ENCODE measurements around the gene FBN3.
"Not testable (repeated sequence)": the region's sequence is repeated elsewhere in the genome, so short reads cannot be mapped to it uniquely, and the experiment has no call there.

The FBN3 gene

GRCh38 chr19:8167985-8168384, 18.6 kb upstream of the FBN3 start:
- no peak overlapping the region for H3K9ac ChIP-seq (ENCODE audit: low read depth, low read length, poor library complexity, severe bottlenecking)

GRCh38 chr19:8163759-8164158, 14.4 kb upstream of the FBN3 start:
- Histone ChIP-seq H3K9ac (ENCODE audit: low read depth, low read length, poor library complexity, severe bottlenecking) (peak overlapping the region; percentile 36), H3K9me3 (ENCODE audit: insufficient read depth, low read depth, low read length) (no peaks in the 10 kb centered on the region), H3K36me3 (ENCODE audit: insufficient read depth, low read length) (no peaks in the 10 kb centered on the region), H3K79me2 (ENCODE audit: insufficient read depth, low read length) (no peaks in the 10 kb centered on the region), H3F3A (ENCODE audit: low read depth) (peaks cover 9% of the 10 kb centered on the region; the same call in 1 of the 2 replicates), H3K9me2 (replicated peaks; ENCODE audit: low read depth, low read length) (no peaks in the 10 kb centered on the region), H4K20me1 (ENCODE audit: insufficient read depth, low read length, poor library complexity, severe bottlenecking) (no peaks in the 10 kb centered on the region), H2AFZ (ENCODE audit: low read length) (peak overlapping the region; percentile 32; the same call in 1 of the 2 replicates), H3K4me3 (ENCODE audit: low read length, poor library complexity, severe bottlenecking) (no peak overlapping the region), H3K4me1 (ENCODE audit: insufficient read depth, low read length, poor library complexity, severe bottlenecking) (peaks cover 28% of the 10 kb centered on the region), H3K4me2 (ENCODE audit: low read depth, low read length, poor library complexity, severe bottlenecking) (no peak overlapping the region), H3K27me3 (ENCODE audit: insufficient read depth, low read length, poor library complexity, severe bottlenecking) (no peaks in the 10 kb centered on the region)
- no peak for TF ChIP-seq EZH2phosphoT487 (IDR thresholded peaks at IDR 0.05; ENCODE audit: borderline replicate concordance)
- no peak for TF ChIP-seq CTCF (conservative IDR thresholded peaks at IDR 0.05; ENCODE audit: low read length)

More at GRCh38 chr19:8167985-8168384, 18.6 kb upstream of the FBN3 start:
- no peak overlapping the region for H3K4me2 ChIP-seq (ENCODE audit: low read depth, low read length, poor library complexity, severe bottlenecking)
- H3K4me1 ChIP-seq (ENCODE audit: insufficient read depth, low read length, poor library complexity, severe bottlenecking) = no peaks in the 10 kb centered on the region
- H3F3A ChIP-seq (ENCODE audit: low read depth) = no peaks in the 10 kb centered on the region
- no peaks in the 10 kb centered on the region for H3K27me3 ChIP-seq (ENCODE audit: insufficient read depth, low read length, poor library complexity, severe bottlenecking)
- TF ChIP-seq CTCF (conservative IDR thresholded peaks at IDR 0.05; ENCODE audit: low read length) (no peak), EZH2phosphoT487 (IDR thresholded peaks at IDR 0.05; ENCODE audit: borderline replicate concordance) (no peak)
- H3K9me2 ChIP-seq (replicated peaks; ENCODE audit: low read depth, low read length) = no peaks in the 10 kb centered on the region
- H2AFZ ChIP-seq (ENCODE audit: low read length) = peak overlapping the region; percentile 38; the same call in 1 of the 2 replicates
- H3K9me3 ChIP-seq (ENCODE audit: insufficient read depth, low read depth, low read length) = no peaks in the 10 kb centered on the region
- H4K20me1 ChIP-seq (ENCODE audit: insufficient read depth, low read length, poor library complexity, severe bottlenecking) = no peaks in the 10 kb centered on the region
- H3K79me2 ChIP-seq (ENCODE audit: insufficient read depth, low read length) = no peaks in the 10 kb centered on the region
- no peaks in the 10 kb centered on the region for H3K36me3 ChIP-seq (ENCODE audit: insufficient read depth, low read length)
- H3K4me3 ChIP-seq (ENCODE audit: low read length, poor library complexity, severe bottlenecking) = no peak overlapping the region

- Histone ChIP-seq H3K27me3 (ENCODE audit: insufficient read depth, low read length, poor library complexity, severe bottlenecking) (no peaks in the 10 kb centered on the region), H3K9me3 (ENCODE audit: insufficient read depth, low read depth, low read length) (no peaks in the 10 kb centered on the region), H2AFZ (ENCODE audit: low read length) (no peak overlapping the region), H3K4me1 (ENCODE audit: insufficient read depth, low read length, poor library complexity, severe bottlenecking) (peaks cover 28% of the 10 kb centered on the region), H3K9me2 (replicated peaks; ENCODE audit: low read depth, low read length) (no peaks in the 10 kb centered on the region), H3K79me2 (ENCODE audit: insufficient read depth, low read length) (no peaks in the 10 kb centered on the region), H3K36me3 (ENCODE audit: insufficient read depth, low read length) (no peaks in the 10 kb centered on the region), H3K4me3 (ENCODE audit: low read length, poor library complexity, severe bottlenecking) (peak overlapping the region; percentile 66), H3K4me2 (ENCODE audit: low read depth, low read length, poor library complexity, severe bottlenecking) (peak overlapping the region; percentile 66), H4K20me1 (ENCODE audit: insufficient read depth, low read length, poor library complexity, severe bottlenecking) (no peaks in the 10 kb centered on the region), H3F3A (ENCODE audit: low read depth) (peaks cover 9% of the 10 kb centered on the region; the same call in 1 of the 2 replicates), H3K9ac (ENCODE audit: low read depth, low read length, poor library complexity, severe bottlenecking) (peak overlapping the region; percentile 86)
- TF ChIP-seq CTCF (conservative IDR thresholded peaks at IDR 0.05; ENCODE audit: low read length) = no peak
- TF ChIP-seq EZH2phosphoT487 (IDR thresholded peaks at IDR 0.05; ENCODE audit: borderline replicate concordance) = no peak
Observed at GRCh38 chr19:8161135-8161646, 11.8 kb upstream of the FBN3 start.

- peak overlapping the region; percentile 68 for H3K9ac ChIP-seq (ENCODE audit: low read depth, low read length, poor library complexity, severe bottlenecking)
- H2AFZ ChIP-seq (ENCODE audit: low read length); H3K79me2 ChIP-seq (ENCODE audit: insufficient read depth, low read length); H3K9me2 ChIP-seq (replicated peaks; ENCODE audit: low read depth, low read length); H3K36me3 ChIP-seq (ENCODE audit: insufficient read depth, low read length); H3K27me3 ChIP-seq (ENCODE audit: insufficient read depth, low read length, poor library complexity, severe bottlenecking); H3K9me3 ChIP-seq (ENCODE audit: insufficient read depth, low read depth, low read length); H4K20me1 ChIP-seq (ENCODE audit: insufficient read depth, low read length, poor library complexity, severe bottlenecking); H3K4me2 ChIP-seq (ENCODE audit: low read depth, low read length, poor library complexity, severe bottlenecking); H3K4me3 ChIP-seq (ENCODE audit: low read length, poor library complexity, severe bottlenecking); H3F3A ChIP-seq (ENCODE audit: low read depth): not testable (repeated sequence)
- peaks cover 28% of the 10 kb centered on the region for H3K4me1 ChIP-seq (ENCODE audit: insufficient read depth, low read length, poor library complexity, severe bottlenecking)
Observed at GRCh38 chr19:8159322-8159721, 9.9 kb upstream of the FBN3 start.

Measured in Loucy (cell line).